ENCODE data around the gene FTCD. TPM values are rescaled to one million over a fixed set of nuclear protein-coding genes. Genes with fewer than 3 reads are reported as not detected.
"Not testable (repeated sequence)": the region's sequence is repeated elsewhere in the genome, so short reads cannot be mapped to it uniquely, and the experiment has no call there.

The FTCD gene
- polyA plus RNA-seq, 1 experiment, result 0.06 TPM

- POLR2A ChIA-PET, result no interaction called here
- no peak for TF ChIP-seq CTCF (IDR thresholded peaks at IDR 0.05; ENCODE audit: insufficient read depth, low read depth, low read length)
- CTCF ChIA-PET, result no interaction called here
- Histone ChIP-seq H3K4me3 (ENCODE audit: low read depth, low read length) (no peak overlapping the region), H3K36me3 (ENCODE audit: control insufficient read depth, insufficient read depth, low read length) (no peaks in the 10 kb centered on the region), H3K27me3 (ENCODE audit: control insufficient read depth, insufficient read depth, low read length) (no peaks in the 10 kb centered on the region)
- no peak for DNase-seq (ENCODE audit: low read depth)
Observed at GRCh38 chr21:46181436-46181835, 26.1 kb upstream of the FTCD start.

GRCh38 chr21:46180778-46181391, 25.5 kb upstream of the FTCD start:
- no peak for TF ChIP-seq CTCF (IDR thresholded peaks at IDR 0.05; ENCODE audit: insufficient read depth, low read depth, low read length)
- Histone ChIP-seq H3K27me3 (ENCODE audit: control insufficient read depth, insufficient read depth, low read length) (no peaks in the 10 kb centered on the region), H3K36me3 (ENCODE audit: control insufficient read depth, insufficient read depth, low read length) (no peaks in the 10 kb centered on the region), H3K4me3 (ENCODE audit: low read depth, low read length) (no peak overlapping the region)
- CTCF ChIA-PET, result no interaction called here
- DNase-seq (ENCODE audit: low read depth), result no peak
- POLR2A ChIA-PET, result no interaction called here

DNA sequence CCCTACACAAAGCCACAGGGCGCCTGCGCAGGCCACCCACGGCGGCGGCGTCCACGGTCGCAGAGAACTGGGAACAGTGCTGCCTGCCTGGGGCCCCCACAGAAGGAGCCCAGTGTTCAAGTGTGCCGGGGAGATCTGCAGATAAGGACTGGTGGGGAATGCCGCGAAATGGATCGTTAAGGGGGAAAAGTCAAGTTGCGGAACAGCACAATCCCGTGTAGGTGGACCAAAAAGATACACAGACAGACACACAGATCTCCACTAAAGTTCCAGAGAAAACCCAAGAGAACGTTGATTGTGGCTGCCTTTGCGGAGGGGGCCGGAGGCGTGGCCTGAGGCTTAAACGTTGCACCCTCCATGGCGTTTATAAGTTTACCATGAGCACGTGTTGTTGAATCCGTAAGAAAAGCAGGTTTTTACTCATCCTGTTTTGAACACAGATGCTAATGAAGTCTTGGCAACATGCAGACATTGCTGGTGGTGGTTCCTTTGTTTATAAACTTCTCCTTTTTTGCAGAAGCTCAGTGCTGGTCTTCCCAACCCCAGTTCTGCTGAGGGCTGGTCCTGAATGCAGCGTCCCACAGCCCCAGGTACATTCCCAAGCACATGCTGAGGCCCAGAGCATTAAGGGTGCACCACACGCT, 24.8 kb upstream of the FTCD start:
- Histone ChIP-seq H3K4me3 (ENCODE audit: low read depth, low read length) (no peak overlapping the region), H3K36me3 (ENCODE audit: control insufficient read depth, insufficient read depth, low read length) (no peaks in the 10 kb centered on the region), H3K27me3 (ENCODE audit: control insufficient read depth, insufficient read depth, low read length) (no peaks in the 10 kb centered on the region)
- no peak for DNase-seq (ENCODE audit: low read depth)
- POLR2A ChIA-PET, result no interaction called here
- TF ChIP-seq CTCF (IDR thresholded peaks at IDR 0.05; ENCODE audit: insufficient read depth, low read depth, low read length), result no peak
- CTCF ChIA-PET, result no interaction called here

- ChIA-PET POLR2A (no interaction called here), CTCF (no interaction called here)
- no peaks in the 10 kb centered on the region for H3K27me3 ChIP-seq (ENCODE audit: control insufficient read depth, insufficient read depth, low read length)
- no peaks in the 10 kb centered on the region for H3K36me3 ChIP-seq (ENCODE audit: control insufficient read depth, insufficient read depth, low read length)
- DNase-seq (ENCODE audit: low read depth), result no peak
- H3K4me3 ChIP-seq (ENCODE audit: low read depth, low read length), result no peak overlapping the region
- TF ChIP-seq CTCF (IDR thresholded peaks at IDR 0.05; ENCODE audit: insufficient read depth, low read depth, low read length), result no peak
Observed at GRCh38 chr21:46179708-46180078, 24.3 kb upstream of the FTCD start.

- TF ChIP-seq CTCF (IDR thresholded peaks at IDR 0.05; ENCODE audit: insufficient read depth, low read depth, low read length), result no peak
- ChIA-PET CTCF (no interaction called here), POLR2A (no interaction called here)
- no peak for DNase-seq (ENCODE audit: low read depth)
- H3K36me3 ChIP-seq (ENCODE audit: control insufficient read depth, insufficient read depth, low read length), result no peaks in the 10 kb centered on the region
- H3K4me3 ChIP-seq (ENCODE audit: low read depth, low read length), result no peak overlapping the region
- no peaks in the 10 kb centered on the region for H3K27me3 ChIP-seq (ENCODE audit: control insufficient read depth, insufficient read depth, low read length)
Observed at GRCh38 chr21:46178961-46179360, 23.6 kb upstream of the FTCD start.

GRCh38 chr21:46176443-46177129, 21.2 kb upstream of the FTCD start:
- DNase-seq (ENCODE audit: low read depth); POLR2A ChIA-PET; H3K36me3 ChIP-seq (ENCODE audit: control insufficient read depth, insufficient read depth, low read length); H3K27me3 ChIP-seq (ENCODE audit: control insufficient read depth, insufficient read depth, low read length); H3K4me3 ChIP-seq (ENCODE audit: low read depth, low read length): not testable (repeated sequence)
- CTCF ChIA-PET, result interaction anchor here (1.4 kb wide), 1 partner anchor 53 kb away, joined by 3 read pairs; no protein-coding TSS in a partner anchor

All from BJ (cell line).